Astrocyte (in vitro differentiated cells and primary cell): ENCODE results near the gene ZNF283. TPM values are rescaled to one million over a fixed set of nuclear protein-coding genes. Genes with fewer than 3 reads are reported as not detected.
"Not testable (repeated sequence)": the region's sequence is repeated elsewhere in the genome, so short reads cannot be mapped to it uniquely, and the experiment has no call there.

Experiments used
- DNase-seq: peaks from one replicate; pipeline ENCODE4 v3.0.0-alpha.2; 2010; ENCODE audit warnings: low read depth
- FAIRE-seq: peaks from 2 replicates; lab custom pipeline; 2011; peaks lifted over from hg19 to GRCh38; lab: Jason Lieb, UNC
- H2AFZ ChIP-seq: 2 replicates; pipeline ENCODE4 v1.6.0; 2012; ENCODE audit warnings: low read depth, low read length, inconsistent platforms
- H3K27ac ChIP-seq: 2 replicates; pipeline ENCODE4 v1.5.1; 2011; ENCODE audit warnings: low read depth, low read length, inconsistent platforms
- H3K27me3 ChIP-seq: 2 replicates; pipeline ENCODE4 v1.6.0; 2011; ENCODE audit warnings: low read length, inconsistent platforms; ENCODE audit not compliant: insufficient read depth
- H3K36me3 ChIP-seq: 2 replicates; pipeline ENCODE4 v1.5.1; 2011; ENCODE audit warnings: low read length, inconsistent platforms; ENCODE audit not compliant: insufficient read depth
- H3K4me1 ChIP-seq: 2 replicates; pipeline ENCODE4 v1.5.1; 2011; ENCODE audit warnings: low read length, inconsistent platforms; ENCODE audit not compliant: insufficient read depth
- H3K4me2 ChIP-seq: 2 replicates; pipeline ENCODE4 v1.6.0; 2012; ENCODE audit warnings: low read length, inconsistent platforms
- H3K4me3 ChIP-seq: 2 replicates; pipeline ENCODE4 v1.5.1; 2011; ENCODE audit warnings: low read depth, mild to moderate bottlenecking, low read length, inconsistent platforms; ENCODE audit not compliant: insufficient read depth
- H3K79me2 ChIP-seq: 2 replicates; pipeline ENCODE4 v1.6.0; 2012; ENCODE audit warnings: mild to moderate bottlenecking, low read length, inconsistent platforms; ENCODE audit not compliant: insufficient read depth
- H3K9ac ChIP-seq: 2 replicates; pipeline ENCODE4 v1.6.0; 2012; ENCODE audit warnings: mild to moderate bottlenecking, low read length, inconsistent platforms
- H3K9me3 ChIP-seq: 2 replicates; pipeline ENCODE4 v1.5.1; 2012; ENCODE audit warnings: low read depth, mild to moderate bottlenecking, low read length, inconsistent platforms; ENCODE audit not compliant: insufficient read depth
- H4K20me1 ChIP-seq: 2 replicates; pipeline ENCODE4 v1.6.0; 2012; ENCODE audit warnings: low read length, inconsistent platforms; ENCODE audit not compliant: insufficient read depth
- H3K27ac Mint-ChIP-seq: one replicate; pipeline ENCODE4 v1.8.0; 2021; ENCODE audit warnings: mild to moderate bottlenecking, mixed read lengths; ENCODE audit not compliant: unreplicated experiment
- H3K27me3 Mint-ChIP-seq: one replicate; pipeline ENCODE4 v1.8.0; 2021; ENCODE audit warnings: low read depth, mixed read lengths; ENCODE audit not compliant: unreplicated experiment
- H3K36me3 Mint-ChIP-seq: one replicate; pipeline ENCODE4 v1.8.0; 2021; ENCODE audit warnings: low read depth, mixed read lengths; ENCODE audit not compliant: unreplicated experiment
- H3K4me1 Mint-ChIP-seq: one replicate; pipeline ENCODE4 v1.8.0; 2021; ENCODE audit warnings: low read depth, mixed read lengths; ENCODE audit not compliant: unreplicated experiment
- H3K4me3 Mint-ChIP-seq: one replicate; pipeline ENCODE4 v1.8.0; 2021; ENCODE audit warnings: mild to moderate bottlenecking, moderate library complexity, mixed read lengths; ENCODE audit not compliant: unreplicated experiment
- H3K9me3 Mint-ChIP-seq: one replicate; pipeline ENCODE4 v1.8.0; 2021; ENCODE audit warnings: mild to moderate bottlenecking, mixed read lengths; ENCODE audit not compliant: unreplicated experiment
- EZH2 ChIP-seq: IDR thresholded peaks from 2 replicates; pipeline ENCODE4 v1.6.1; 2012; ENCODE audit warnings: mild to moderate bottlenecking, low read length, inconsistent platforms; ENCODE audit not compliant: insufficient read depth
- total RNA-seq: library from RNA; stranded (reverse); gene quantifications from 2 replicates; pipeline ENCODE4 v1.2.1, GENCODE V29; 2021
- TF ChIP-seq, protein P1 (sequence below): IDR thresholded peaks from 2 replicates; pipeline ENCODE4 v1.5.1; 2011; ENCODE audit warnings: low read depth, mild to moderate bottlenecking, inconsistent platforms, low read length, moderate library complexity; ENCODE audit not compliant: insufficient read depth

The ZNF283 gene
- total RNA-seq, 1 donor from 2014 or later, result 10.1 TPM

GRCh38 chr19:43858174-43858573 lies 31.1 kb downstream of the ZNF283 start:
- Histone ChIP-seq H3K36me3 (no peaks in the 10 kb centered on the region), H4K20me1 (no peaks in the 10 kb centered on the region), H3K4me1 (no peaks in the 10 kb centered on the region), H2AFZ (no peak overlapping the region), H3K9me3 (peaks cover 20% of the 10 kb centered on the region), H3K9ac (no peak overlapping the region), H3K79me2 (no peaks in the 10 kb centered on the region), H3K4me2 (no peak overlapping the region), H3K27me3 (no peaks in the 10 kb centered on the region), H3K4me3 (no peak overlapping the region), H3K27ac (no peak overlapping the region)
- TF ChIP-seq, protein P1, sequence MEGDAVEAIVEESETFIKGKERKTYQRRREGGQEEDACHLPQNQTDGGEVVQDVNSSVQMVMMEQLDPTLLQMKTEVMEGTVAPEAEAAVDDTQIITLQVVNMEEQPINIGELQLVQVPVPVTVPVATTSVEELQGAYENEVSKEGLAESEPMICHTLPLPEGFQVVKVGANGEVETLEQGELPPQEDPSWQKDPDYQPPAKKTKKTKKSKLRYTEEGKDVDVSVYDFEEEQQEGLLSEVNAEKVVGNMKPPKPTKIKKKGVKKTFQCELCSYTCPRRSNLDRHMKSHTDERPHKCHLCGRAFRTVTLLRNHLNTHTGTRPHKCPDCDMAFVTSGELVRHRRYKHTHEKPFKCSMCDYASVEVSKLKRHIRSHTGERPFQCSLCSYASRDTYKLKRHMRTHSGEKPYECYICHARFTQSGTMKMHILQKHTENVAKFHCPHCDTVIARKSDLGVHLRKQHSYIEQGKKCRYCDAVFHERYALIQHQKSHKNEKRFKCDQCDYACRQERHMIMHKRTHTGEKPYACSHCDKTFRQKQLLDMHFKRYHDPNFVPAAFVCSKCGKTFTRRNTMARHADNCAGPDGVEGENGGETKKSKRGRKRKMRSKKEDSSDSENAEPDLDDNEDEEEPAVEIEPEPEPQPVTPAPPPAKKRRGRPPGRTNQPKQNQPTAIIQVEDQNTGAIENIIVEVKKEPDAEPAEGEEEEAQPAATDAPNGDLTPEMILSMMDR, result no peak
- TF ChIP-seq EZH2, result no peak
- Mint-ChIP-seq H3K36me3 (peaks cover 5% of the 10 kb centered on the region), H3K27ac (no peak overlapping the region), H3K9me3 (peaks cover 37% of the 10 kb centered on the region), H3K4me3 (no peak overlapping the region), H3K4me1 (no peaks in the 10 kb centered on the region), H3K27me3 (no peaks in the 10 kb centered on the region)
- FAIRE-seq (no peak), DNase-seq (no peak)

DNA sequence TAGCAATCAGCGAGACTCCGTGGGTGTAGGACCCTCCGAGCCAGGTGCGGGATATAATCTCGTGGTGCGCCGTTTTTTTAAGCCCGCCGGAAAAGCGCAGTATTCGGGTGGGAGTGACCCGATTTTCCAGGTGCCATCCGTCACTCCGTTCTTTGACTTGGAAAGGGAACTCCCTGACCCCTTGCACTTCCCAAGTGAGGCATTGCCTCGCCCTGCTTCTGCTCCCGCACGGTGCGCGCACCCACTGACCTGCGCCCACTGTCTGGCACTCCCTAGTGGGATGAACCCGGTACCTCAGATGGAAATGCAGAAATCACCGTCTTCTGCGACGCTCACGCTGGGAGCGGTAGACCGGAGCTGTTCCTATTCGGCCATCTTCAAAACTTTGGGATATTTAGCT lies 39.8 kb downstream of the ZNF283 start:
- H3K9me3 Mint-ChIP-seq, result peaks cover 33% of the 10 kb centered on the region

GRCh38 chr19:43872547-43873336 lies 45.6 kb downstream of the ZNF283 start:
- Mint-ChIP-seq H3K36me3 (peaks cover 34% of the 10 kb centered on the region), H3K4me1 (no peaks in the 10 kb centered on the region), H3K27me3 (no peaks in the 10 kb centered on the region), H3K9me3 (peaks cover 53% of the 10 kb centered on the region), H3K27ac (no peak overlapping the region), H3K4me3 (no peak overlapping the region)
- H3K4me3 ChIP-seq, result no peak overlapping the region
- H3K79me2 ChIP-seq, result no peaks in the 10 kb centered on the region
- no peaks in the 10 kb centered on the region for H3K27me3 ChIP-seq
- H3K4me2 ChIP-seq, result no peak overlapping the region
- no peak for FAIRE-seq
- no peaks in the 10 kb centered on the region for H3K4me1 ChIP-seq
- DNase-seq, result peak; percentile 7
- H3K27ac ChIP-seq, result no peak overlapping the region
- H3K36me3 ChIP-seq, result no peaks in the 10 kb centered on the region
- peaks cover 33% of the 10 kb centered on the region for H3K9me3 ChIP-seq
- TF ChIP-seq, protein P1, result no peak
- TF ChIP-seq EZH2, result no peak
- H2AFZ ChIP-seq, result no peak overlapping the region
- no peak overlapping the region for H3K9ac ChIP-seq
- H4K20me1 ChIP-seq, result no peaks in the 10 kb centered on the region

More for the DNA sequence above, 39.8 kb downstream of the ZNF283 start:
- H3K4me3 ChIP-seq, H3K4me1 Mint-ChIP-seq, H2AFZ ChIP-seq, FAIRE-seq, H3K4me1 ChIP-seq, H3K4me2 ChIP-seq, H3K27me3 ChIP-seq, H3K36me3 ChIP-seq, H3K9ac ChIP-seq, H3K79me2 ChIP-seq, H4K20me1 ChIP-seq, H3K4me3 Mint-ChIP-seq, DNase-seq, H3K27ac Mint-ChIP-seq, H3K27ac ChIP-seq, H3K27me3 Mint-ChIP-seq: not testable (repeated sequence)
- H3K9me3 ChIP-seq, result peaks cover 14% of the 10 kb centered on the region
- H3K36me3 Mint-ChIP-seq, result peaks cover 14% of the 10 kb centered on the region
